ENCODE results near the gene SEBOX. TPM values are rescaled to one million over a fixed set of nuclear protein-coding genes. Genes with fewer than 3 reads are reported as not detected.

SEBOX gene
- total and polyA plus RNA-seq, 2 experiments from 2014 or later = 0.44 TPM; not detected in 1

DNA sequence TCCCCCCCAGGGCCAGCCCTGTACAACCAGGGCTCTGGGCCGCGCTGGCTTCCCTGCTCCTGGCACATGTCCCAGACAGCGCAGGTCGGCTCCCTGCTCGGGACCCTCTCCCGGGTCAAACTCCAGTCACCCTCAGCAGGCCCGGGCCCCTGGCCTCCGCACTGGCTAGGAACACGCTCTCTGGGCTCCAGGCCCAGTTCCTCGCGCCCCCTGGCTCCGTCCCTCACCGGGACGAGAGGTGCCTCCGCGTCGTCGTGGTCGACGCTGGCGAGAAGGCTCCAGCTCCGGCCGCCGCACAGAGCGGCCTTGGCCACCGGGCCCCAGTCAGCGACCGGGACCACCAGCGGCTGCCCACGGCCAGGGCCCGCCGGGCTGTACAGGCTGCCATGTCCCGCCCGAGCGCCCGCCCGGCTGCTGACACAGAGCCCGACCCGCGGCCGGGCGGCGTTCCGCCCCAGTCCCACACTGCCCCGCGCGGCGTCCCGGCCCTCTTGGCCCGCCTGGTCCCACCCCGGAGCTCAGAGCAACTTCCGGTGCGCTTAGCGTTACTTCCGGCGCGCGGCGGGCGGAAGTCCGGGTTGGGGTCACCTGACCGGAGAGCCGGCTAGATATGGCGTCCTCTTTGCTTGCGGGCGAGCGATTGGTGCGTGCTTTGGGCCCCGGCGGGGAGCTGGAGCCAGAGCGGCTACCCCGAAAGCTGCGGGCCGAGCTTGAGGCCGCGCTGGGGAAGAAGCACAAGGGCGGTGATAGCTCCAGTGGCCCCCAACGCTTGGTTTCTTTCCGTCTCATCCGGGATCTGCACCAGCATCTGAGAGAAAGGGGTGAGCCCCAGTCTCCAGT lies 7.7 kb downstream of the SEBOX start, which contains the start of gene POLDIP2:
POLDIP2 (minus strand) TSS at position 467 of the 840 bp plus-strand sequence; CDS start at position 388, 79 bp downstream.
- H3K36me3 ChIP-seq = peaks cover 56% of the 10 kb centered on the region
- no peaks in the 10 kb centered on the region for H3K9me3 ChIP-seq (ENCODE audit: low read depth)
- peaks cover 12% of the 10 kb centered on the region for H3K4me1 ChIP-seq (ENCODE audit: low read depth)
- TF ChIP-seq, protein P1, sequence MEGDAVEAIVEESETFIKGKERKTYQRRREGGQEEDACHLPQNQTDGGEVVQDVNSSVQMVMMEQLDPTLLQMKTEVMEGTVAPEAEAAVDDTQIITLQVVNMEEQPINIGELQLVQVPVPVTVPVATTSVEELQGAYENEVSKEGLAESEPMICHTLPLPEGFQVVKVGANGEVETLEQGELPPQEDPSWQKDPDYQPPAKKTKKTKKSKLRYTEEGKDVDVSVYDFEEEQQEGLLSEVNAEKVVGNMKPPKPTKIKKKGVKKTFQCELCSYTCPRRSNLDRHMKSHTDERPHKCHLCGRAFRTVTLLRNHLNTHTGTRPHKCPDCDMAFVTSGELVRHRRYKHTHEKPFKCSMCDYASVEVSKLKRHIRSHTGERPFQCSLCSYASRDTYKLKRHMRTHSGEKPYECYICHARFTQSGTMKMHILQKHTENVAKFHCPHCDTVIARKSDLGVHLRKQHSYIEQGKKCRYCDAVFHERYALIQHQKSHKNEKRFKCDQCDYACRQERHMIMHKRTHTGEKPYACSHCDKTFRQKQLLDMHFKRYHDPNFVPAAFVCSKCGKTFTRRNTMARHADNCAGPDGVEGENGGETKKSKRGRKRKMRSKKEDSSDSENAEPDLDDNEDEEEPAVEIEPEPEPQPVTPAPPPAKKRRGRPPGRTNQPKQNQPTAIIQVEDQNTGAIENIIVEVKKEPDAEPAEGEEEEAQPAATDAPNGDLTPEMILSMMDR (IDR thresholded peaks at IDR 0.05; ENCODE audit: low read depth, low read length) = no peak
- H3K4me3 ChIP-seq = peak within 1 kb of the TSS; percentile 79
- H3K27ac ChIP-seq = peak within 1 kb of the TSS; percentile 79
- H3K27me3 ChIP-seq = no peaks in the 10 kb centered on the region
- DNase-seq (ENCODE audit: low read depth in 1 of 2, low spot score in 1 of 2) = peak; percentile 96

DNA sequence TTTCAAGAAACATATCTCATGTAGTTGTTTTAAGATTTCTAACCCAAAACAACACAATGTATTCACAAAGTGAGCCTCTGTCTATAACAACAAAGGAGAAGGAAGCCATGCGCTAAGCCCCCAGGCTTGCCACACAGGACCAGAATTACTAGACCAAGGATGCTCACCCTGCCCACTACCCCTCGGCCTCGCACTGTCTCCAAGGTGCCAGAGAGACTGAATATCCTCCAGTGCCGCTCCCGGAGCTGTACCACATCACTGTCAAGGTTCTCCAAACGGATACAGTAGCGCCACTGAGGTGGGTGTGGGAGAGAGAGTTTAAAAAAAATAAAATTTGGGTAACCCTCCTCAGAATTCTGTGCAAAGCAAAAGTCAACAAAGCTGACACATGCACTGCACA lies 14.7 kb downstream of the SEBOX start:
- peaks cover 2% of the 10 kb centered on the region for H3K4me1 ChIP-seq (ENCODE audit: low read depth)
- no peak for DNase-seq (ENCODE audit: low read depth in 1 of 2, low spot score in 1 of 2)
- peaks cover 69% of the 10 kb centered on the region for H3K36me3 ChIP-seq
- no peak overlapping the region for H3K27ac ChIP-seq
- H3K27me3 ChIP-seq = no peaks in the 10 kb centered on the region
- TF ChIP-seq, protein P1 (IDR thresholded peaks at IDR 0.05; ENCODE audit: low read depth, low read length) = no peak
- H3K4me3 ChIP-seq = no peak overlapping the region
- H3K9me3 ChIP-seq (ENCODE audit: low read depth) = no peaks in the 10 kb centered on the region

DNA sequence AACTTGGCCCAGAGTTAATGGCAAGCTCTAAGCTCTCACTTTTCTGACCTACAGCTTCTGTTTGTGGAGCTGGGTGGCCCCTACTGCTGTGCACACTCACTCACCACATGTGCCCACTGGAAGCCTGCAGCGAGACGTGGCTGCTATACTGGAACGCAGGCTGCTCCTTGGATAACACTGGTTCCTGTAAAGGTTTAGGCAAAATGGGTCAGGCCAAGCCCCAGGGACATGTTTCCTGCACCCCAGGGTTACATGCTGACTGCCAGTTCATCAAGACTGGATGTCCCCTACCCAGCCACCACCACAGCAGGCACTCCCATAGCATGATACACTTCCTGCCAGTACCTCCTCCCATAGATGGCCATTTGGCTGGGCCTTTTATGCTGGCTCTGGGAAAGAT lies 16.0 kb downstream of the SEBOX start:
- Histone ChIP-seq H3K4me3 (no peak overlapping the region), H3K27ac (no peak overlapping the region), H3K27me3 (no peaks in the 10 kb centered on the region), H3K36me3 (peaks cover 64% of the 10 kb centered on the region), H3K4me1 (ENCODE audit: low read depth) (peaks cover 2% of the 10 kb centered on the region), H3K9me3 (ENCODE audit: low read depth) (no peaks in the 10 kb centered on the region)
- DNase-seq (ENCODE audit: low read depth in 1 of 2, low spot score in 1 of 2) = no peak
- TF ChIP-seq, protein P1 (IDR thresholded peaks at IDR 0.05; ENCODE audit: low read depth, low read length) = no peak

DNA sequence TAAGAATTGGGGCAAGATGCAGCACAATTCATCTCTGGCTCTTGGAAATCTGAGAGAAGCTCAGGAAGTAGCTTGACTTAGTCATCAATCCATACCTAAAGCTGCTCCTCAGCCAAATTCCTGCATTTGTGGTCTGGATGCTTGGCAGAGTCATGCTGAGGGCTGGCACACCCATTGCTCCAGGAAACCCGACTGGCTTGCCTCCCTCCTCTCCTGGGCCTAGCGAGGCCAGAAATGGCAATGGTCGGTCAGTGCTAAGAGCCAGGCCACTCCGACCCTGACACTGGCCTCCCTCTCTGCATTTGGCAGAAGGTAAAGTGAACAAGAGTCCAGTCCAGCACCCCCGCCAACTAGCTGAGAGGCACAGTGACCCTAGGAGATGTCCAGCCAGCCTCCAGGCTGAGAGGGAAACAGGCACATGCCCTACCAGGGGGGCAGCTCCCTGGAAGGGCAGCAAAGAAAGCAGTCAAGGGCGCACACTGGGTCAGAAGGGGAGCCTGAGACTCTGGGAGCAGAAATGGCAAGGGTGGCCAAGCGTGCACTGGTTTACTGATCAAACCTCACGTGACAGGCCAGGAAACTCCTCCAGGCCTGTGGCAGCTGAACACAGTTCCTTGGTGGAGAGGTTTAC lies 17.6 kb downstream of the SEBOX start:
- no peak overlapping the region for H3K4me3 ChIP-seq
- no peaks in the 10 kb centered on the region for H3K9me3 ChIP-seq (ENCODE audit: low read depth)
- TF ChIP-seq, protein P1 (IDR thresholded peaks at IDR 0.05; ENCODE audit: low read depth, low read length) = no peak
- peaks cover 2% of the 10 kb centered on the region for H3K4me1 ChIP-seq (ENCODE audit: low read depth)
- DNase-seq (ENCODE audit: low read depth in 1 of 2, low spot score in 1 of 2) = peak in 1 of 2 donors; percentile 94
- peak overlapping the region; percentile 88 for H3K27ac ChIP-seq
- H3K27me3 ChIP-seq = no peaks in the 10 kb centered on the region
- peaks cover 61% of the 10 kb centered on the region for H3K36me3 ChIP-seq

DNA sequence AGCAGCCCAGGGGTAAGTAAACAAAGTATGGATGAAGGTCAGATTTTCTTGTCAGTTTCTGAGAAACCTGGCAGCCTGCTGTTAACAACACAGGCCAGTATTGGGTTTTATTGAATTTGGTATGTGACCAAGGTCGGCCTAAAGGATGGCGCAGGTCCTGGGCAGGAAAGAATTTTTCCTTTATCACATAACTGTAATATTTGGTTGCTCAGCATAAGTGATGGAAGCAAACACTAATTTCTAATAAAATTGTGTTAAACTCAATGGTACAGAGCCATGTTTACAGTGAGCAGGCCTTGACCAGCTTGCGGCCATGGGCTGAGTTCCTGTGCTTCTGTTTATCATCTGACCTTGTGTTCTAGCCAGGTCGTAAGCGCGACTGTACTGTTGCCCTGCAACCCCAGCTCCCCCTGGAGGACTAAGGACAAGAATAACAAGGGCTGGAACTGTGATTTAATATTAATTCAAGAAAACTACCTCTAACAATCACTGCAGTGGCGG lies 18.2 kb downstream of the SEBOX start:
- Histone ChIP-seq H3K9me3 (ENCODE audit: low read depth) (no peaks in the 10 kb centered on the region), H3K4me1 (ENCODE audit: low read depth) (peaks cover 2% of the 10 kb centered on the region), H3K4me3 (no peak overlapping the region), H3K27ac (peak overlapping the region; percentile 88), H3K27me3 (no peaks in the 10 kb centered on the region), H3K36me3 (peaks cover 61% of the 10 kb centered on the region)
- DNase-seq (ENCODE audit: low read depth in 1 of 2, low spot score in 1 of 2) = peak in 1 of 2 donors; percentile 49
- TF ChIP-seq, protein P1 (IDR thresholded peaks at IDR 0.05; ENCODE audit: low read depth, low read length) = peak; percentile 42
